AG04450 (cell line): ENCODE measurements around the gene DUT. TPM values are rescaled to one million over a fixed set of nuclear protein-coding genes. Genes with fewer than 3 reads are reported as not detected.

Experiments used
- CTCF ChIA-PET: fragments of 300-600, 350-600 bp; formaldehyde crosslinking; extraction: SDS; loops from one replicate; lab custom pipeline; 2022; ENCODE audit warnings: antibody characterized with exemption, inconsistent platforms; lab: Charles Lee
- POLR2A ChIA-PET: fragments of 350-600 bp; formaldehyde crosslinking; extraction: SDS; loops from one replicate; lab custom pipeline; 2021; ENCODE audit warnings: antibody characterized with exemption, inconsistent platforms; lab: Yijun Ruan, JAX
- DNase-seq: peaks from one replicate; pipeline ENCODE4 v3.0.0-alpha.2; 2011; ENCODE audit warnings: low read depth, low spot score
- H3K27ac ChIP-seq: one replicate; pipeline ENCODE4 v1.5.1; 2012; ENCODE audit warnings: low read depth, low read length, control low read depth
- H3K27me3 ChIP-seq: one replicate; pipeline ENCODE4 v1.6.0; 2012; ENCODE audit warnings: low read length; ENCODE audit not compliant: control insufficient read depth, insufficient read depth
- H3K4me3 ChIP-seq: 2 replicates; pipeline ENCODE4 v1.5.1; 2011; ENCODE audit warnings: mild to moderate bottlenecking, low read depth, low read length, control low read depth
- H3K9me3 ChIP-seq: 2 replicates; pipeline ENCODE4 v1.5.1; 2012; ENCODE audit warnings: low read length; ENCODE audit not compliant: control insufficient read depth, insufficient read depth
- CTCF ChIP-seq: IDR thresholded peaks from 2 replicates; pipeline ENCODE4 v1.5.1; 2011; ENCODE audit warnings: low read depth, low read length, control low read depth, inconsistent platforms
- polyA plus RNA-seq: library from polyadenylated mRNA; depleted of rRNA; stranded (reverse); fragments of >200 nt; gene quantifications from 2 replicates; pipeline ENCODE4 v1.2.3, GENCODE V29; 2011; rRNA removed
- small RNA-seq: library from RNA; depleted of rRNA; stranded (forward); fragments of <200 nt; gene quantifications from one replicate; pipeline ENCODE3, GENCODE V24; 2012; ENCODE audit warnings: low read depth; ENCODE audit not compliant: insufficient read length

Gene DUT
- polyA plus RNA-seq, 1 experiment, result 52.8 TPM

- ChIA-PET POLR2A (interaction anchor here (0.6 kb wide), 1 partner anchor 84 kb away, joined by 7 read pairs; no protein-coding TSS in a partner anchor), CTCF (interaction anchor here (0.5 to 2.5 kb wide), 3 partner anchors 23 to 39 kb away, joined by 3 to 7 read pairs (median 5); no protein-coding TSS in a partner anchor)
- no peak overlapping the region for H3K4me3 ChIP-seq
- no peaks in the 10 kb centered on the region for H3K9me3 ChIP-seq
- H3K27me3 ChIP-seq, result no peaks in the 10 kb centered on the region
- no peak for TF ChIP-seq CTCF
- no peak overlapping the region for H3K27ac ChIP-seq
- no peak for DNase-seq
Observed at GRCh38 chr15:48391950-48392349, 60.7 kb downstream of the DUT start.

- no peak for DNase-seq
- H3K27ac ChIP-seq, result no peak overlapping the region
- H3K27me3 ChIP-seq, result no peaks in the 10 kb centered on the region
- ChIA-PET POLR2A (interaction anchor here (0.6 to 0.9 kb wide), 2 partner anchors 10 to 84 kb away, joined by 3 to 7 read pairs; no protein-coding TSS in a partner anchor), CTCF (interaction anchor here (0.5 to 2.5 kb wide), 4 partner anchors 18 to 39 kb away, joined by 3 to 7 read pairs (median 4); no protein-coding TSS in a partner anchor)
- H3K9me3 ChIP-seq, result no peaks in the 10 kb centered on the region
- H3K4me3 ChIP-seq, result no peak overlapping the region
- no peak for TF ChIP-seq CTCF
Observed at GRCh38 chr15:48392356-48392755, 61.1 kb downstream of the DUT start.

Small RNAs within 50 kb of the gene (small RNA-seq; reads per million reads assigned to genes)
- not detected for gene RF00019

Other genes starting within 250 kb of the DUT start
- 0.05 TPM in 1 of 2 replicates, not detected in the other for gene SLC24A5, start 210.4 kb upstream of the DUT start, polyA plus RNA-seq
- gene MYEF2, start 153.1 kb upstream of the DUT start, polyA plus RNA-seq, result 7.1 and 9.4 TPM in 2 replicates
- not detected in 2 replicates for gene CTXN2, start 139.8 kb upstream of the DUT start, polyA plus RNA-seq
- not detected in 2 replicates for gene SLC12A1, start 125.1 kb upstream of the DUT start, polyA plus RNA-seq